GM19438 (cell line): ENCODE data around the gene TFDP1.

Source experiments
- ATAC-seq: cut with Tn5 transposase; IDR thresholded peaks from one replicate; pipeline ENCODE4 v1.9.1; 2021; ENCODE audit warnings: low read depth; ENCODE audit not compliant: unreplicated experiment

TFDP1 gene

GRCh38 chr13:113644800-113645199 is 60.2 kb downstream of the TFDP1 start:
- no peak for ATAC-seq

- ATAC-seq, result no peak
Observed at GRCh38 chr13:113645329-113645728, 60.8 kb downstream of the TFDP1 start.

GRCh38 chr13:113646376-113646775 is 61.8 kb downstream of the TFDP1 start:
- no peak for ATAC-seq

GRCh38 chr13:113646921-113647340 is 62.4 kb downstream of the TFDP1 start:
- no peak for ATAC-seq

GRCh38 chr13:113647351-113648215 is 63.0 kb downstream of the TFDP1 start:
- no peak for ATAC-seq

GRCh38 chr13:113648216-113648610 is 63.7 kb downstream of the TFDP1 start:
- no peak for ATAC-seq

- no peak for ATAC-seq
Observed at GRCh38 chr13:113649212-113649611, 64.7 kb downstream of the TFDP1 start.

GRCh38 chr13:113650275-113650674 is 65.7 kb downstream of the TFDP1 start:
- no peak for ATAC-seq

- no peak for ATAC-seq
Observed at GRCh38 chr13:113650731-113651148, 66.2 kb downstream of the TFDP1 start.

- ATAC-seq, result no peak
Observed at GRCh38 chr13:113651511-113652403, 67.2 kb downstream of the TFDP1 start.

GRCh38 chr13:113652404-113653263 is 68.1 kb downstream of the TFDP1 start:
- no peak for ATAC-seq

- no peak for ATAC-seq
Observed at GRCh38 chr13:113653264-113654174, 69.0 kb downstream of the TFDP1 start.

GRCh38 chr13:113654175-113654560 is 69.6 kb downstream of the TFDP1 start:
- ATAC-seq, result no peak

GRCh38 chr13:113654591-113655345 is 70.2 kb downstream of the TFDP1 start:
- no peak for ATAC-seq

- no peak for ATAC-seq
Observed at GRCh38 chr13:113655346-113656002, 70.9 kb downstream of the TFDP1 start.

GRCh38 chr13:113656003-113656588 is 71.5 kb downstream of the TFDP1 start:
- ATAC-seq, result no peak

GRCh38 chr13:113656831-113657671 is 72.5 kb downstream of the TFDP1 start:
- ATAC-seq, result no peak
